T-helper 1 cell treated with Interleukin-12 subunit alpha and Interleukin-12 subunit beta and Interleukin-4 antibody, amounts not matched to agents 30 ng/mL and 1 ng/mL, for 36 hours (primary cell): ENCODE data around the gene KCNA5. TPM values are rescaled to one million over a fixed set of nuclear protein-coding genes. Genes with fewer than 3 reads are reported as not detected.

Experiments
- total RNA-seq: library from RNA; stranded (reverse); gene quantifications from 2 replicates; pipeline ENCODE4 v1.2.3, GENCODE V29; 2022

The KCNA5 gene
- total RNA-seq, 1 donor from 2014 or later, result not detected

Other genes starting within 250 kb of the KCNA5 start
- gene KCNA1, start 134.0 kb upstream of the KCNA5 start, total RNA-seq, result 0.02 TPM in 1 of 2 replicates, not detected in the other